Hepatocyte (in vitro differentiated cells): ENCODE results near the gene NCOA4.

ENCODE experiments used
- EZH2 ChIP-seq: fragments of 200-600 bp; sonication (generic); IDR thresholded peaks from 2 replicates; pipeline ENCODE4 v1.6.1; 2016; ENCODE audit warnings: antibody characterized with exemption, mild to moderate bottlenecking, borderline replicate concordance
- TF ChIP-seq, protein P1 (sequence below): fragments of 200-600 bp; sonication (generic); IDR thresholded peaks from 2 replicates; pipeline ENCODE4 v1.5.1; 2016; ENCODE audit warnings: antibody characterized with exemption, mild to moderate bottlenecking; ENCODE audit not compliant: poor library complexity

DNA sequence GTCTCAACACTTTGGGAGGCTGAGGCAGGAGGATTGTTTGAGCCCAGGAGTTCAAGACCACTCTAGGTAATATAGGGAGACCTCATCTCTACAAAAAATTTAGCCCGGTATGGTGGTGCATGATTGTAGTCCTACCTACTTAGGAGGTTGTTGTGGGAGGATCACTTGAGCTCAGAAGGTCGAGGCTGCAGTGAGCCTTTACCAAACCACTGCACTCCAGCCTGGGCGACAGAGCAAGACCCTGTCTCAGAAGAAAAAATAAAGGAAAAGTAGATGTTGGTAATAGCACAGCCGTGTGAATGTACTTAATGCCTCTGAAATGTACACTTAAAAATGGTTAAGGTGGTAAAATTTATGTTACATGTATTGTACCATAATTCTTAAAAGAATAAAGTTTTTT, 32.9 kb downstream of the NCOA4 start:
- TF ChIP-seq EZH2: no peak
- TF ChIP-seq, protein P1, sequence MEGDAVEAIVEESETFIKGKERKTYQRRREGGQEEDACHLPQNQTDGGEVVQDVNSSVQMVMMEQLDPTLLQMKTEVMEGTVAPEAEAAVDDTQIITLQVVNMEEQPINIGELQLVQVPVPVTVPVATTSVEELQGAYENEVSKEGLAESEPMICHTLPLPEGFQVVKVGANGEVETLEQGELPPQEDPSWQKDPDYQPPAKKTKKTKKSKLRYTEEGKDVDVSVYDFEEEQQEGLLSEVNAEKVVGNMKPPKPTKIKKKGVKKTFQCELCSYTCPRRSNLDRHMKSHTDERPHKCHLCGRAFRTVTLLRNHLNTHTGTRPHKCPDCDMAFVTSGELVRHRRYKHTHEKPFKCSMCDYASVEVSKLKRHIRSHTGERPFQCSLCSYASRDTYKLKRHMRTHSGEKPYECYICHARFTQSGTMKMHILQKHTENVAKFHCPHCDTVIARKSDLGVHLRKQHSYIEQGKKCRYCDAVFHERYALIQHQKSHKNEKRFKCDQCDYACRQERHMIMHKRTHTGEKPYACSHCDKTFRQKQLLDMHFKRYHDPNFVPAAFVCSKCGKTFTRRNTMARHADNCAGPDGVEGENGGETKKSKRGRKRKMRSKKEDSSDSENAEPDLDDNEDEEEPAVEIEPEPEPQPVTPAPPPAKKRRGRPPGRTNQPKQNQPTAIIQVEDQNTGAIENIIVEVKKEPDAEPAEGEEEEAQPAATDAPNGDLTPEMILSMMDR: no peak
